Eye (tissue), 1 donor: ENCODE data around the gene DDX3X.
"Not testable (repeated sequence)": the region's sequence is repeated elsewhere in the genome, so short reads cannot be mapped to it uniquely, and the experiment has no call there.

ENCODE experiments used
- DNase-seq: peaks from one replicate; pipeline ENCODE4 v3.0.0-alpha.2; 2015

DDX3X gene

DNA sequence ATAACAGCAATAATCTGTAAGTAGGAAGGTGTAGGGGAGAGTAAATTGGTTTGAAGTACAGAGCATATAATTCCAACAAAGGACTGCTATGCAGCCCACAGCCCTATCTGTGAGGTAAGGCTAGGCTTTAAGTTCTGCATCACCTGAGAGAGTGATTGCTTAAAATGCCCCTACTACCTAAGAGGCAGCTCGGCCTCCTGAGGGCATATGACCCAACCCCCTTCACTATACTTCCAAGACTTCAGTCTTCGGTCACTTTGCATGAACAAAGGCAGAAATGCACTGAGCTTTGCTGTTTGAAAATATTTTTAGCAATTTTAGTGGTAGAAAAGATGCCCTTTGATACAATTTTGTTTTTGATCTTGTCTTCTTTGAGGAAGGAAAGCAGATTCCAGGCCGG, 4.9 kb upstream of the DDX3X start:
- DNase-seq = no peak

DNA sequence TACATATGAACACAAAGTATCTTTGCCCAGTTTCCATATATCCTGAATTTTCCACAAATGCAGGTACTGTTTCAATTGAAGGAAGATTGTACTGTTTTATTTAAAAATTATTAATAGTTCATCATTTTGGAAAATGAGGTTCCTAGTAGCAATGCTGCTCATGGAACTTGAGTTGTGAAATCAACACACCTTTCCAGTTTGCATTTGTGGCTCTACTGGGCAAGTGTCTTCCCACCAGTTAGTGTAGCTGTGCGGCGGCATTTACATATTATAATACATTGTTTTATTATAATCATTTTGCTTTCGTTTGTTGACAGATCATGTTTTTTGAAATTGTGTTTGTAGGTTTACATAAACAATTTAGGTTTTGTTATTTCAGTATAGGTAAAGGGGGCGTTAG, 2.0 kb upstream of the DDX3X start:
- DNase-seq = no peak

DNA sequence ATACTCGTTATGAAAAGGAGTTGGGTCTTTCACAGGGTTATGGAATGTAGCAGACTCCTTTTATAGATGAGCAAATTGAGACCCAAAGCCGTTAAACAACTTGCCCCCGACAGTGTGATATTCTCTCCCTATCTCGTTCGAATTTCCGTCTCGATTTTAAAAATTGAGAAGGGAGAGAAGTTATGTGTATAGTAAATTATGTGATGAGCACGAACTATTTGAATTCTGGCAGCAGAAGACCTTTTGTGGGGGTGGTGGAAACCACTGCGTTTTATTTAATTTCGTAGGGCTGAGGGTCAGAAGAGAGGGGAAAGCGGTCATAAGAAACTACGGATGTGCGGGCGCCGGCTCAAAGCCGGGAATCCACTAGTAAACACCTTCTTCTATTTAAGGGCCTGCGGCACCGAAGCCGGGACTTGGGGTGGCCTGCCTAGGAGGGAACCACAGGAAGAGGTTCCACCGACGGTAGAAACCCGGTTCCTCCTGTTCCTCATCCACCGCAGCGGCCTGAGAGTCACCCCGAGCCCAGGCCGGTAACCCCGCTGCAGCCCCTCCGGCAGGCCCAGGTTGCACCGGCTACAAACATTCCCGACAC, 1.5 kb upstream of the DDX3X start:
- DNase-seq = no peak

DNA sequence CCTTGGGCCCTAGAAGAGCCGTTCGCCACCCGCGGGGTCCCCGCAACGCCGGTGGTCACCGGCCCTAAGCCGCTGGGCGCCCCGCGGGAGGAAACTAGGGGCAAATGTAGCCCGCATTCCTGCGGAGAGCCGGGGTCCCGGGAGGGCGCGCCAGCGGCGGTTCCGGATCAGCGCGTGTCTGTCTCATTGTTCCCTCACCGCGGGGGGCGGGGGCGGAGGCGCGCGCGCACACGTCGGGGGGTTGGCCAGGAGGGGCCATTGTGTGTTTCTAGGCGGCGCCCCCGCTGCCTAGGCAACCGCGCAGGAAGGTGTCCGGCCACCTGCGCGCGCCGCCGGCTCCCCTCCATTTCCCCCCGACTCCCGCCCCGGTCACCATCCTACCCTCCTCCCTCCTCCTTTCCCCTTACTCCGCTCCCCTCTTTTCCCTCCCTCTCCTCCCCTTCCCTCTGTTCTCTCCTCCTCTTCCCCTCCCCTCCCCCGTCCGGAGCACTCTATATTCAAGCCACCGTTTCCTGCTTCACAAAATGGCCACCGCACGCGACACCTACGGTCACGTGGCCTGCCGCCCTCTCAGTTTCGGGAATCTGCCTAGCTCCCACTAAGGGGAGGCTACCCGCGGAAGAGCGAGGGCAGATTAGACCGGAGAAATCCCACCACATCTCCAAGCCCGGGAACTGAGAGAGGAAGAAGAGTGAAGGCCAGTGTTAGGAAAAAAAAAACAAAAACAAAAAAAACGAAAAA, 789 bp upstream of the DDX3X start:
- peak; percentile 95 for DNase-seq

DNA sequence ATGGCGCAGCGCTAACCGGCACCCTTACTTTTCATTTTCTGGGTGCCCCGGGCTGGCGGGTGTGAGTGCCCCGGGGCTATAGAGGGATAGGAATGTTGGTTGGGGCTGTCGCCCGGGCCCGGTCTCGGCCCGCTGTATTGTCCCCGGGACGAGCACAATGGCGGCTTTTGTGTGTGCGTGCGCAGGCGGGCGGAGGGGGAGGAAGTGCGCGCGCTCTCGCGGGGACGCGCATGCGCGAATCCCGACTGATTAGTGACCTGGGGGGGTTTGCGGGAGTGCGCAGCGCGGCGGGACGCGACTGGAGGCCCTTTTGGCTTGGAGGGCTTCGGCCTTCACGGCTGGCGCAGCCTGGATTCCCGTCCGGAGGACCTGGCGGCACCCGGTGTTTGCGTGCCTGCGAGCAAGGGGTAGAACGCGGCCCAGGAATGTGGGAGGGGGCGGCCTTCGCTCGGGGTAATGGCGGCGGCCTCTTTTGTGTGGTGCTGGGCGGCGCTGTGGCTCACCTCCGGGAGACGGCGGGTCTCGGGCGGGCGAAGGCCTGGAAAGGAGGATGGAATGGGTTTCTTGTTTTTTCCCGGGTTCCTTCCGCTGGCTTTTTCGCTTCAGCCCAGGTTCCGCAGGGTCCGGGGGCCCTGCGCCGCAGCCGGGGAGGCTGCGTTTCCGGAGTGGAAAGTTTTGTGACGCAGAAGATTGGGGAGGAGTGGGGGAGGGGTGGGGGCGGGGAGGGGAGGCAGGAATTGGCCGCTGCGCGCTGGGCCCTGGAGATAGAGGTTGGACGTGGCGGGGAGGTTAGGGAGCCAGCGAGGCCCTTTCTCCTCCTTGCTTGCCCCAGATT, 618 bp downstream of the DDX3X start:
- DNase-seq = peak; percentile 93

DNA sequence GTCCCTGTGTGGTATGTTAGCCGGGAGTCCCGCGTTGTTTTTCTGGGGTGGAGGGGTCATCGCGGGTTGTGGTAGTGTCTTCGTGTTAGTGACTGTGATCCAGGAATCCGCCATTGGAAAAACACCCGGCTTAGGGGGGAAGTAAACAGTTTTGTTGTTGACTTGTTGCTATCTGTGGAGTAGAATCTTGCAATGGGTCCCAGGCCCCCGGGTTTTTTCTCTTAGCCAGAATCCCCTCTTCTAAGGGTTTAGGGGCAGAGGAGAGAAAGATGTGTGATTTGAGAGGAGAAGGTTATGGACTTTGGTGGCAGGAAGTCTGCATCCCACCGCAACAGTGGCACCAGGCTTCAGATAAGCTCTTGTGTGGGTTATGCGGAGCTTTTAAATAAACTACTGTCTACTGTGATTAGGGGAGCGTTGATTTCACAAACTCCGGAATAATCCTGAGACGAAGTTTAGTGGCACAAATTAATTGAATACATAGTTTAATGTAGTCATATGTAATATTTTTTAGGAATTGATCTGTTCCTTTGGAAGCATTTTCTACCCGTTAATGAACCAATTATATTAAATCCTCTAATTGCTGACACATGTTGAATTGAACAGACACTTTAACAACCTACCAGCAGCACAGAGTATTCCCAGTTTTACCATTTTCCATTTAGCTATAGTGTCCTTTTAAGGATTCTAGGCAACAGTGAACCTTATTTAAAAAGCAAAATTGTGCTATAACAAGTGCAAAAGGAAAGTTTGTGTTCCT, 1.4 kb downstream of the DDX3X start:
- DNase-seq = peak; percentile 36

DNA sequence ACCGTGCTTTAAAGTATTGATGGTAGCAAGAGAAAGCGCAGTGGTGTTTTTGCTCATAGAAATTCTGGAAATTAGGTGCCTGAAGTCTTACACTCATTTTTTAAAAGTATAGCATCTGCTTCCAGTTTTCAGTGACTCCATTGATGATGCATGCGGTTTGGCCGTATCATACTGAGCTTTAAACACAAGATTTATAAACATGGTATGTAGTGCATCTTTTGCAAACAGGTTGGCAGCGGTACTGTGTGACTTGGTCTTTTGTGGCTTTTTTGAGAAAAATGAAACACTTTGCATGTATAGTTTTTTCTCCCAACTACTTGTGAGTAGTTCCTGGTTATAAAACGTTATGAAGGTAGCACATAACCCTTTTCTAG, 2.0 kb downstream of the DDX3X start:
- no peak for DNase-seq

DNA sequence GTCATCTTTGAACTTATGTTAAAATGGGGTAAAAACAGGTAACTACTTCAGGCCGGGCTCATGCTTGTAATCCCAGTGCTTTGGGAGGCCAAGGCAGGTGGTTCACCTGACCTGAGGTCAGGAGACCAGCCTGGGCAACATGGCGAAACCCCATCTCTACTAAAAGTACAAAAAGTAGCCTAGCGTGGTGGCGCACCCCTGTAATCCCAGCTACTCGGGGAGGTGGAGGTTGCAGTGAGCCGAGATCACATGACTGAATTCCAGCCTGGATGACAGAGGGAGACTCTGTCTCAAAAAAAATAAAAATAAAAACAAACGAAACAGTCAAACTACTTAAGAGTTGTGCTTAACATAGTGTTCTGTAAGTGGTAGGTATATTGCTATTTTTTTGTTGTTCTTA, 2.5 kb downstream of the DDX3X start:
- DNase-seq = no peak

DNA sequence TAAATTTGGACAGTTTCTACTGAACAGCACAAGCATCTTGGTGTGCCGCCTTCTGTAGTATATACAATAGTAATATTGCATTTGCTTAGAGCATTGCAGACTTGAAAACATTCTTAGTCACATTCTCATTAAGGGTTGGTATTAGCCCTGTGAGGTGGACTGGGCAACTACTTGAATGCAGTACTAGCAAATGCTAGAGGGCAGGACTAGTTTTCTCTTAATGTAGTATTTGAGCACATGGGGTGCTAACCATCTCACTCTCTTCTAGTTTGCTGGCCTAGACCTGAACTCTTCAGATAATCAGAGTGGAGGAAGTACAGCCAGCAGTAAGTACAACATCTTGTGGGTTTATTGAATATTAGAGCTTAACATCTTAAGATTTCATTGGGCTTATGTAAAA, 3.2 kb downstream of the DDX3X start:
- no peak for DNase-seq

DNA sequence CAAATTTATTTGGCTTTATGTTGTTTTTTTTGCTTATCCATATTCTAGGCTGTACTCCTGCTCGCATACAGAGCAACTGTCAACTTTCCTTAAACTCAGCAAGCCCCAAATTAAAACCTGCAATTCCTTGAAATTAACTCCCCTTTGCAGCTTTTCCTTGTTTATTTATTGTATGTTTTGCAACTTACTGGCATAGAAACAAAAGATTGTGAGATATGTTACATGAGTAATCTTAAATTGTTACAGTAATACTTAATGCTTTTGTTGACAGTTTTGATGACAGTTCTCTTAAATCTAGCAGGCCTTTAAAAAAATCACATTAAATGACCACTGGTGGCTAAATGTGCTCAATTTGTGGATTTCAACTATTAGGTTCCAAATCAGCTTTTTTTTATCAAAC, 4.5 kb downstream of the DDX3X start:
- DNase-seq = no peak

DNA sequence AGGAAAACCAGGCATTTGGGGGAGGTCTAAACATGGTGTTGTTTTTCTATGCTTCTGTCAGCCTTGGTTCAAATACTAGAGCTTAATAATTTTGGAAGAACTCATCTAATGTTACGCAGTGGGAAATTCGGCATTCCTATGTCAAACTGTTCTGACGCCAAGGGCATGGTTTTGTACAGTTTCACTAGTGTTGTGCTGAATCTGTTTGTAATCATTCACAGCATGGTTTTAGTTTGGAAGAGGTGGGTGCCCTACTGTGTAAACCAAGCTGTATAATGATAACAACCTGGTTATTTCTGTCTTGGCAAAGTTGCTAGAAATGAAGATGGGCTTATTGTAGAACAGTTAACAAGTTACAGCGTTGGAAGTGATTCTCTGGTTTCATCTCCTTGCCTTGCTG, 5.2 kb downstream of the DDX3X start:
- no peak for DNase-seq

DNA sequence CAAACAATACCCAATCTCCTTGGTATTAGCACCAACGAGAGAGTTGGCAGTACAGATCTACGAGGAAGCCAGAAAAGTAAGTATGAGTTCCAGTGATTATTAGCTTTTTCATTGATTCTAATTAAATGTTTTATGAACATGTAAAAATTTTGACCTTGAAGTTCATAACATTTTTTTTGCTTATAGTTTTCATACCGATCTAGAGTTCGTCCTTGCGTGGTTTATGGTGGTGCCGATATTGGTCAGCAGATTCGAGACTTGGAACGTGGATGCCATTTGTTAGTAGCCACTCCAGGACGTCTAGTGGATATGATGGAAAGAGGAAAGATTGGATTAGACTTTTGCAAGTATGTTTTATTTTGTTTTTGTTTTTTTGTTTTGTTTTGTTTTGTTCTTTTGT, 10.1 kb downstream of the DDX3X start:
- DNase-seq = no peak

DNA sequence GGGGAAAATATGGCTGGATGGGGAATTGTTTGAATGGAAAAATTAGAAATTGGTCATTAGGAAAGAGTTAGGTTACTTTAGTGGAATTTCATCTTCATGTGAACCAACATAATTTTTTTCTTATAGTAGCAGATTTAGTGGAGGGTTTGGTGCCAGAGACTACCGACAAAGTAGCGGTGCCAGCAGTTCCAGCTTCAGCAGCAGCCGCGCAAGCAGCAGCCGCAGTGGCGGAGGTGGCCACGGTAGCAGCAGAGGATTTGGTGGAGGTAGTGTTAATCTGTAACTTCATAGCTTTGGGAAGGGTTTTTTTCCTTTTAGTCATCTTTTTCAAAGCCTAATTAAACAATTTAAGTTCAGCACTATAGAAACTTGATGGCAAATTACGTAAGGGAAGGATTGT, 13.2 kb downstream of the DDX3X start:
- DNase-seq = no peak

DNA sequence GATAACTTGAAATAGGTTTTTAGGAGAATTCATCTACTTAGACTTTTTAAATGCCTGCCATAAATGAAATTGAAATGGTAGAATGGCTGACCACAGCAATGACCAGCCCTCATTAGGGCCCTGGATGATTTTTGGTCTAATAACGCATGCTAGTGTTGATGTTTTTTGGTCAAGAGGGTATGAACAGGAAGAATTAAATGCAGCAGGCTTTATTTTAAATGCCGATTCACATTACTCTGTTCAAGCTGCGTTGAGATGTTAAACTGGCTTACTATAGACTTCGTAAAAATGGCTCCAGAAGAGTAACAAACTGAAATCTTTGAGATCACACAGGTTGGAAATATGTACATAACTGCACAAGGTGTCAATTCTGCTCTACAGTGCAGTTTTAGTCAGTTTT, 14.6 kb downstream of the DDX3X start:
- no peak for DNase-seq

DNA sequence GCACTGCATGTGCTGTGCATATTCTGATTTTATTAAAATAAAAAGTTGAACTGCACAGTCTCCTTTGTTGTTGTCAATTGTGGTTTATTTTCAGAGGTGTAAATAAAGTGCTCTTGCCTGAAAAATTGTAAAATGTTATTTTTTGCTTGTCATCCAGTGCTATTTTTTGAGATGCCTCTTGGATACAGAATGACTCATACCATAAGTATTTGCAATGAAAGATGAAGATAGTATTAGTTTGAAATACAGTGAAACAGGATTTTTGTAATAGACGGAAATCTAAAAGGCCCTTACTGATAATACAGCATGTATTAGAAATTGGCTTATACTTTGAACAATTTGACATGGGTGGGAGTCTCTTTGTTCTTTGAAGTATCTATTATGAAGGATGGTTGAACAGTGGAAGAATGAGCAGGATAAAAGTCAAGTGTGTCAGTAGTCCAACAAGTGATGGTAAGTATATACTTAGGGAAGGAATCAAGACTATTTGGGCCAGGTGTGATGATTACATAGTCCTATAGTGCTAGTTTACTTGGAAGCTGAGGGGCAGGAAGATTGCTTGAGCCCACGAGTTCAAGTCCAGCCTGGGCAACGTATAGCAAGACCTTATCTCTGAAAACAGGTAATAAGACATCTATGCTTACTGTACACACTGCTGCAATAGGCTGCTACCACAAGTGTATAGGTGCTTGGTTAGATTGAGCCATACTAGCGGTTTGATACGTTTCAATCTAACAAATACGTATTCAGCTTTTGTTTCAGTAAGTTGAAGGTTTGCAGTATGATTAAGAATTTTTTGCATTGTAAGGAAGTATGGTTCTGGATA, 16.4 kb downstream of the DDX3X start:
- DNase-seq = peak; percentile 14

DNA sequence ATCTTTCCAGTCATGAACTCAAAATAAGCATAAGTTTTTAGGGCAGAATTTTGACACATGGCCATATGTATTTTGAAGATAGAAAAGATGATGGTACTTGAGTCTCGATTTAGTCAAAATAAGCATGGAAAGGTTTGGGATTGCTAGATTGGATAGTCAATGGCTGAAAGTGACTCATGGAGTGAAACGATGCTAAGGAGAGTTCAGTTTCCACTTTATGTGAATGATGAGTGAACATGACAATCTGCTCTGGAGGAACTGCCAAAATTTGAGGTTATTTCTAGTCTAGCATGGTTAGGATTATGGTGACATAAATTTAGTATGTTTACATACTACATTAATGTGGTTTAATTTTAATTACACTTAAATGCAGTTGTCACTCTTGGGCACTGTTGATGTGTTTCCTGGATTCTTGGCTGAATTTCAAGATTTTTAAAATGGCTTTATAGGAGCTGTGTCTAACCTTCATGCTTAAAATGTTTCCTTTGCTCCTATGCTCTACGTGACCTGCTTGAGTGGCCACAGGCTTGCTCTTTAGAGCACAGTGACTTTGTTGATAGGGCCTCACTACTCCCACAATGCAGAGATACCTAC, 17.1 kb downstream of the DDX3X start:
- peak; percentile 9 for DNase-seq

DNA sequence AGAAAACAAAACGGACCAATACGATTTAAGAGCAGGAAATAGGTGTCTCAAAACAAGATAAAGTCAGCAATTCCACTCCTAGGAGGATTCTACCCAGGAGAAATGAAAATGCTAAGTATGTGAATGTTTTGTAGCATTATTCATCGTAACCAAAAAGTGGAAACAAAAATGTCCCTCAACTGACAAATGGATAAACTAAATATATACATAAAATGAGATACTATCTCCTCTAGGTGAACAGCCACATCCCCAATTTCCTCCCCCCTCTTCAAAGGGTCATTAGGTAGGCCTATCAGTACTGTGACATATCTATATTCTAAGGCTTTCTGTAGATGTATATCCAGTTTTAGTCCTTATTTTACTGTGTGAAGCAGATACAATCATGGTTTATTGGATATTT, 18.0 kb downstream of the DDX3X start:
- DNase-seq = no peak

DNA sequence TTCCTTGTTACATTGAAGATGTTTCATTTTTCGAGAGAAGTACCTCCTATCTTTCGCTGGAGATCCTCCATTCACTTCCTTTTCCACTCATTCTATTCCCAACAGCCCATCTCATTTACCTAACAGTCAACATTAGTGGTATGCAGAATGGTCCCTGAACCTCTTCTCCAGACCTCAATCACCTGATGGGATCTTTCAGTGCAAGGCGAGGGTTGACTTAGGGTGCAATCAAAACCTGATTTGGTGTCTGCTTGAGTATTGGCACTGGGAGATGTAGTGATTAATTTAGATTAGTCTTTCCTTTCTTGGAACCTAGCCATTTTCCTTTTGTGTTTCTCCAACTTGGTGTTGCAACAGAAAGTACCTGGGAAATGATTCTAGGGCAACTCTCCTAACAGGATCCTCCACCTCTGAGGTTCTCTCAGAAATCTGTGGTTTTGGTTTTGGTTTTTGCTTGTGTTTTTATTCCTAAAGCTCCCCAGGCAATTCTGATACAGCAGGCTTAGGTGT, 18.4 kb downstream of the DDX3X start:
- DNase-seq = peak; percentile 7

DNA sequence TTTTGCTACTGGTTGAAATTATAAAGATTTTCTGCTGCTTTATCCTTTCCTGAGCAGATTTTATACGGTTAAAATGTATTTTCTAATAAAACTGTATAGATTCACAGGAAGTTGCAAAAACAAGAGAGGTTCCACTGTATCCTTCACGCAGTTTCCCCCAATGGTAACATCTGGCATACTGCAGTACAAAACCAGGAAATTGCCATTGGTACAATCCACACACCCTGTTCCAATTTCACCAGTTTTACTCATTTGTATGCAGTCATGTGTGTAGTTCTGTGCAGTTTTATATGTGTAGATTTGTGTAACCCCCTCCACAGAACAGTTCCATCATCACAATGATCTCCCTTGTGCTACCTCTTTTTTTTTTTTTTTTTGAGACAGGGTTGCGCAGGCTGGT, 20.0 kb downstream of the DDX3X start:
- DNase-seq = no peak

DNA sequence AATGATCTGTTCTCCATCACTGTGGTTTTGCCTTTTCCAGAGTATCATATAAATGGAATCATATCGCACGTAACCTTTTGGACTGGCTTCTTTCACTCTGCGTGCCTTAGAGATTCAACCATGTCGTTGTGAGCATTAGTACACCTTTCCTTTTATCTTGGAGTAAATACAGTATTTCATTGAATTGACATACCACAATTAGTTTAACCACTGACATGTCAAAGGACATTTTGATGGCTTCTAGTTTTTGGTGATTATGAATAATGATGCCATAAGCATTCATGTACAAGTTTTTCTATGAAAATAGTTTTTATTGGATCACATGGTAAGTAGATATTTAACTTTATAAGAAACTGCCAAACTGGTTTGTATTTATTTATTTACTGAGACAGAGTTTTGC, 35.2 kb downstream of the DDX3X start:
- DNase-seq = no peak

DNA sequence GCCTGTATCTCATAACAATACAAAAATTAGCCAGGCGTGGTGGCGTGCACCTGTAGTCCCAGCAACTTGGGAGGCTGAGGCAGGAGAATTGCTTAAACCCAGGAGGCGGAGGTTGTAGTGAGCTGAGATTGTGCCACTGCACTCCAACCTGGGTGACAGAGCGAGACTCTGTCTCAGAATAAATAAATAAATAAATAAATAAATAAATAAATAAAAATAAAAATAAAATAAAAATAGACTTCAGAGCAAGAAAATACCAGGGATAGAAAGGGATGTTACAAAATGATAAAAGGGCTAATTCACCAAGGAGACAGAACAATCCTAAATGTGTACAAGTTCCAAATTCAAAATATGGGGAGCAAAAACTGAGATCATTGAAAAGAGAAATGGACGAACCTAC, 37.6 kb downstream of the DDX3X start:
- DNase-seq = not testable (repeated sequence)
